ENCODE measurements around the gene IQCM. TPM values are rescaled to one million over a fixed set of nuclear protein-coding genes. Genes with fewer than 3 reads are reported as not detected.

The IQCM gene
- total and polyA plus RNA-seq, 2 donors (not counting 3 experiments of a cell fraction or from before 2014, with no cell fraction given): not detected

GRCh38 chr4:149498246-149498645, 317.4 kb downstream of the IQCM start:
- no peaks in the 10 kb centered on the region for H3K27me3 ChIP-seq (ENCODE audit: control insufficient read depth in 2 of 2, insufficient read depth in 2 of 2, low read length in 2 of 2)
- no TSS peak for BruUV-seq (replicated peaks)
- POLR2A ChIA-PET: no interaction called here
- H2AFZ ChIP-seq (ENCODE audit: low read depth, low read length): no peak overlapping the region
- CTCF ChIA-PET: no interaction called here
- TF ChIP-seq MAX (IDR thresholded peaks at IDR 0.05; ENCODE audit: insufficient read depth, insufficient read length) (no peak), CTCF (IDR thresholded peaks at IDR 0.05; ENCODE audit: extremely low read depth in 1 of 2, insufficient read depth in 1 of 2, low read depth in 1 of 2, low read length in 2 of 2) (no peak), EZH2 (IDR thresholded peaks at IDR 0.05; ENCODE audit: borderline replicate concordance, low read depth, low read length, severe bottlenecking) (no peak), MYC (IDR thresholded peaks at IDR 0.05; ENCODE audit: low read depth, low read length) (no peak), POLR2A (IDR thresholded peaks at IDR 0.05; ENCODE audit: low read depth, low read length) (no peak), FOS (IDR thresholded peaks at IDR 0.05; ENCODE audit: borderline replicate concordance, insufficient read depth, low read length) (no peak), GATA2 (IDR thresholded peaks at IDR 0.05; ENCODE audit: insufficient read depth, insufficient read length, low read depth, low read length) (no peak), POLR2AphosphoS5 (IDR thresholded peaks at IDR 0.05; ENCODE audit: insufficient read depth, low read depth, low read length) (no peak), JUN (IDR thresholded peaks at IDR 0.05; ENCODE audit: borderline replicate concordance, insufficient read depth, insufficient read length, low read depth) (no peak)
- no peaks in the 10 kb centered on the region for H3K9me1 ChIP-seq (replicated peaks; ENCODE audit: control insufficient read depth, extremely low read depth, insufficient read depth, low read length)
- no peaks in the 10 kb centered on the region for H3K36me3 ChIP-seq (ENCODE audit: control insufficient read depth in 2 of 2, extremely low read depth in 1 of 2, insufficient read depth in 2 of 2, low read length in 2 of 2)
- H3K4me3 ChIP-seq (replicated peaks in 1 of 3; ENCODE audit: insufficient read depth in 1 of 3, low read depth in 1 of 3, low read length in 3 of 3): no peak overlapping the region
- no peak overlapping the region for H3K9ac ChIP-seq (replicated peaks; ENCODE audit: extremely low read depth, insufficient read depth, low read length)
- DNase-seq (ENCODE audit: low read depth, low spot score): no peak
- dilution Hi-C loops (cut with MboI; ENCODE audit: extremely low pct_ligation_motif_present, low sequenced_read_pairs) (no loop called here), intact Hi-C loops (cut with micrococcal nuclease) (no loop called here)
- H3K4me2 ChIP-seq (ENCODE audit: insufficient read depth, low read length): no peak overlapping the region
- no peak overlapping the region for H3K27ac ChIP-seq (ENCODE audit: insufficient read depth, low read depth, low read length)
- H3K4me1 ChIP-seq (ENCODE audit: control insufficient read depth, extremely low read depth, insufficient read depth, low read length): no peaks in the 10 kb centered on the region
- no peaks in the 10 kb centered on the region for H4K20me1 ChIP-seq (replicated peaks; ENCODE audit: control insufficient read depth, extremely low read depth, insufficient read depth, low read length)
- FAIRE-seq: no peak
- H3K9me3 ChIP-seq (replicated peaks; ENCODE audit: control insufficient read depth, insufficient read depth, low read length): peaks cover 9% of the 10 kb centered on the region
- H3K79me2 ChIP-seq (ENCODE audit: control insufficient read depth, insufficient read depth, low read length): no peaks in the 10 kb centered on the region
